Effector CD8-positive, alpha-beta T cell (primary cell): ENCODE results near the gene ENKD1.

Experiments
- DNase-seq: peaks from one replicate; lab custom pipeline; 2025; lab: John Stamatoyannopoulos, UW

The ENKD1 gene

DNA sequence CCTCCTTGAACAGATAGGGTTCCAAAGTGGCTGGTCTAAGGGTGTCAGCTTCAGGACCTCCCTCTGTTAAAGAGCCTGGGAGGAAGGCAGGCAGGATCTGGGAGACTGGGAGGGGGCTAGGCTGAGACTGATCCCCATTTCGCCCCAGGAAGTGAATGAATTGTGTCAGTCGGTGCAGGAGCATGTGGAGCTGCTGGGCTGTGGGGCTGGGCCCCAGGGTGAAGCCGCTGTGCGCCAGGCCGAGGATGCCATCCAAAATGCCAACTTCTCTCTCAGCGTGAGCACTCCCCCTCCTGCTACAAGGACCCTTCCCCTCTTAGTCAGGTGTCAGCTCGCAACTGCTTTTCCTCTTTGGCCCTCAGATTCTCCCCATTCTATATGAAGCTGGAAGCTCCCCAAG lies 15.5 kb downstream of the ENKD1 start:
- no peak for DNase-seq

GRCh38 chr16:67650023-67650422 lies 16.5 kb downstream of the ENKD1 start:
- DNase-seq: no peak

DNA sequence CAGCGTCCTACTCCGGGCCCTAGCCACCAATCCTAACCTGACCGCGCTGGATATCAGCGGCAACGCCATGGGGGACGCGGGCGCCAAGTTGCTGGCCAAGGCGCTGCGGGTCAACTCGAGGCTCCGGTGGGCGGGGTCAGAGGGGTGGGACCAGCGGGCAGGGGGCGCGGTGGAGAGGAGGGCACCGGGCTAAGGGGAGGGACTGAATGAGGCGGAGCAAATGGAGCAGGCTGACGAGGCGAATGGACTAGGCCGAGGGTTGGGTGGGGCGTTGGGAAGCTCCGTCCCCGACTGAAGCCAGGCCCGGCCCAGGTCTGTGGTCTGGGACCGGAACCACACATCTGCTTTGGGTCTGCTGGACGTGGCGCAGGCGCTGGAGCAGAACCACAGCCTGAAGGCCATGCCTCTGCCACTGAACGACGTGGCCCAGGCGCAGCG lies 17.0 kb downstream of the ENKD1 start:
- no peak for DNase-seq

GRCh38 chr16:67648764-67649407 lies 17.7 kb downstream of the ENKD1 start:
- no peak for DNase-seq

DNA sequence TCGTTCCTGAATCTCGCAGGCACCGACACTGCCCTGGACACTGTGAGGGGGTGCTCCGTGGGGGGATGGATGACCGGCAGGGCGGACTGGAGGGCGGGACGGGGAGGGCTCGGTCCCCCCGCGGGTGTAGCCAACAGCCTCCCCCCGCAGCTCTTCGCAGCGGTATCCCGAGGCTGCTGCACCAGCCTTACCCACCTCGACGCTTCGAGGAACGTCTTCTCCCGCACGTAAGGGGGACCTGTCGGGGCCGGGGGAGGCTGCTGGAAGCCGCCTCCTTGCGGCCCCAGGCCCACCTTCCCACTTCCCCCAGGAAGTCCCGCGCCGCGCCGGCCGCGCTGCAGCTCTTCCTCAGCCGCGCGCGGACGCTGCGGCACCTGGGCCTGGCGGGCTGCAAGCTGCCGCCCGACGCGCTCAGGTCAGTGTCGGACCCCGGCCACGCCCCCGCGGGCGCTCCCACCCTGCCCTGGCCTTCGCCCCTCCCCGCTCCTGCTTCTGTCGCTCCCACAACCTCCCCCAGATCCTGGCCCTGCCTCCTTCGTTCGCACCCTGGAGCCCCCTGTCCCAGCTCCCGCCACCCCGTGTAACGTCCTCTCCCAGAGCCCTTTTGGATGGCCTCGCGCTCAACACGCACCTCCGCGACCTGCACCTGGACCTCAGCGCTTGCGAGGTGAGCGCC lies 18.3 kb downstream of the ENKD1 start:
- no peak for DNase-seq

DNA sequence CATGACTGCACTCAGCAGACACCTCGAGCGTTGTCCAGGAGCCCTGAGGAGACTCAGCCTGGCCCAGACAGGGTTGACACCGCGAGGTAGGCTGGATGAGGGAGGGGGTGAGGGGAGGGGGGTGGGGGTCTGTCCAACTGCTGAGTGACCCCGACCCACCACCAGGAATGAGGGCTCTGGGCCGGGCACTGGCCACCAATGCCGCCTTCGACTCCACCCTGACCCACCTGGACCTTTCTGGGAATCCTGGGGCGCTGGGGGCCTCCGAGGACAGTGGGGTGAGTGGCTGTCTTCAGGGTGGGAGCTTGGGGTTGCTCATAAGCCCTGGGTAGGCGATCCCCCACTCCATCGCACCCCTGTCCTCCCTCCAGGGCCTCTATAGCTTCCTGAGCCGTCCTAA lies 18.9 kb downstream of the ENKD1 start:
- no peak for DNase-seq

DNA sequence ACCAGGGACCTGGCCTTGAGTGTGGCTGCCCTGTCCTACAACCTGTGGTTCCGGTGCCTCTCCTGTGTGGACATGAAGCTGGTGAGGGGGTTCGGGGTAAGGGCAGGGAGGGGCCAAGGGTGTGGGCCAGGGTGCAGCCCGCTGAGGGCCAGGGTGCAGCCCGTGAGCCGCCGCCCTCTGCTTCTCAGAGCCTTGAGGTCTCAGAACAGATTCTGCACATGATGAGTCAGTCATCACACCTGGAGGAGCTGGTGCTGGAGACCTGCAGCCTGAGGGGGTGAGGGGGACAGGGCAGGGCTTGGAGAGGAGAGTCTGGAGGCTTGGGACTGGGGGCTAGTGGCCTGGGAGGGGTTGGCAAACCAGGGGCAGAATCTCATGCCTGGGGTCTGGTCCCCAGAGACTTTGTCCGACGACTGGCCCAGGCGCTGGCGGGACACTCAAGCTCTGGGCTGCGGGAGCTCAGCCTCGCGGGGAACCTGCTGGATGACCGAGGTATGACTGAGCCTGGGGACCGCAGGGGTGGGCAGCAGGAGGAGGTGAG lies 19.4 kb downstream of the ENKD1 start:
- no peak for DNase-seq

- DNase-seq: no peak
Observed at GRCh38 chr16:67645397-67646121, 21.0 kb downstream of the ENKD1 start.

DNA sequence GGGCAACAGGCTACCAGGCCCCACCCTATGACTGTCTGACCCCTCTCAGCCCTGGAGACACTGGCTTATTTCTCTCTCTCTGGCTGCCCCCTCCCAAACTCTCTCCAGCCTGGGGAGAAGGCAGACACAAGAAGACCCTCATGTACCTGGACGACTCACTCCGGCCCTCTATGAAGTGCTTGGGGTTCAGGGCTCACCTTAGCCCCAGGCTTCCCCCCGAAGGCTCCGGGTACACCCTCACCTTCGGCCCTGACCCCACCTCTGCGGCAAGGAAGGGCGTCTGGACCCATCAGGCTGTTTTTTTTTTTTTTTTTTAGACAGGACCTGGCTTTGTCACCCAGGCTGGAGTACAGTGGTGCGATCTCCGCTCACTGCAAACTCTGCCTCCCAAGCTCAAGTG lies 22.5 kb downstream of the ENKD1 start:
- DNase-seq: no peak

DNA sequence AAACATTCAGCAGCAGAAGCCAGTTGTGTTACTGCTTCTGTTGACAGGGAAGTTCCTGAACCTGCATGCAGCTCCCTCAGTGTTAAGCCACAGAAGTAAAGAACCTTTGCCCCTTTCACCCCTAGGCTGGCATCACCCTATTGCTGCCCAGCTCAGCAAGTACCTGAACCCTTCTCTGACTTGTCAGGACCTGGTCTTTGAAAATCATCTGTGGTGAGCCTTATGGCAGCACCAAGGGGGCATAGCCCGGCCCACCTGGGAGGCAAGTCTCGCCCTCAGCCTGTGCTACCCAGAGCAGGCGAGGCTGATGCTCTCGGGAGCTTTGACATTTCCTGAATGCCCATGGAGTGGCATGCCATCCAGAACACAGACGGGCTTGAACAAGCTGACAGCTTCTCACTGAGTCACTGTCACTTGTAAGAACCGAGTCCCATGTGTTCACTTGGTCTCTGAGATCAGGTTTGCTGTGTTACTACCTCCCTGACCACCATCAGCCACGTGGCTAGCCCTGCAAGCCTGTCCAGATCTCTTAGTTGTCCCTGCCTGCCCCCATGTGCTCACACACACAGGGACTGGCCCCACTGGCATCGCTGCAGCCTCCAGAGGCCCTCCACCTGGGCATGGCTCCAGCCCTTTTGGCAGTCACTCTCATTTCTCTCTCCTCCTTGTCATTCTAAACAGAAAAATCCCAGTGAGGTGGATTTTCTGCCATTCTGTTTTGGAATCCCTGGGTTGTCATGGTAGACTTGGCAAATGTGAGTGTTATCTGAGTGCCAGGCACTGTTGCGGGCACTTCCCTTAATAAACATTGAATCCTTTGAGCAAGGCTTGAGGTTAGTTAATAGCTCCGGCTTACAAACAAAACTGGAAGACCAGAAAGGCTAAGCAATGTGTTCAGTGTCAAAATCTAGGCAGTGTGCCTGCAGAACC lies 24.5 kb downstream of the ENKD1 start:
- DNase-seq: no peak

GRCh38 chr16:67637625-67638024 lies 28.9 kb downstream of the ENKD1 start:
- DNase-seq: no peak

DNA sequence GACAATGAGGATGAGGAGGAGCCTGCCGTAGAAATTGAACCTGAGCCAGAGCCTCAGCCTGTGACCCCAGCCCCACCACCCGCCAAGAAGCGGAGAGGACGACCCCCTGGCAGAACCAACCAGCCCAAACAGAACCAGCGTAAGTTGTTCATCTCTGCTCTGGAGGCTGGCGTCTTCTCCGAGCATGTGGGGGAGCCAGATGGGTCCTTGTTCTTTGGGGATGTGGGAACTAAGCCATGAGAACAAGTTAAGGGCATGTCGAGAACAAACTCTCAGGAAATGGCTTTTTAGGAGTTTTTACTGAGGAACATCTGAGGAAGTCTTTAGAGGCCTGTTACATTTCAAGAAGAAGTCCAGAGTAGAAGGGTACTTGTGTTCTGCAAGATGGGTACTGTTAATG lies 29.8 kb downstream of the ENKD1 start:
- no peak for DNase-seq

- no peak for DNase-seq
Observed at GRCh38 chr16:67632415-67633172, 34.0 kb downstream of the ENKD1 start.

DNA sequence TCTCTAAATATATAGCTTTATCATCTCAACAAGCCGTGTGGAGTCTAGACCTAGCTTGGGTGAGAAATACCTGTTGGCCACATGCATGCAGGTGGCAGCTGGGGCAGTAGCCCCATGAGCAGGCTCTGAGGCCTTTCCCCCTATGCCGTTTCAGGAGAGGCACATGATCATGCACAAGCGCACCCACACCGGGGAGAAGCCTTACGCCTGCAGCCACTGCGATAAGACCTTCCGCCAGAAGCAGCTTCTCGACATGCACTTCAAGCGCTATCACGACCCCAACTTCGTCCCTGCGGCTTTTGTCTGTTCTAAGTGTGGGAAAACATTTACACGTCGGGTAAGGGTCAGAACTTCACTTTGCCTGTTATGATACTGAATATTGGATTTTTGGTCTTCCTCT lies 38.3 kb downstream of the ENKD1 start:
- no peak for DNase-seq

- no peak for DNase-seq
Observed at GRCh38 chr16:67613808-67614207, 52.7 kb downstream of the ENKD1 start.
